GM23338 (cell line): ENCODE results near the gene ICA1L. TPM values are rescaled to one million over a fixed set of nuclear protein-coding genes. Genes with fewer than 3 reads are reported as not detected.

Experiments used
- ATAC-seq: fragments of 200-7000 bp; cut with Tn5 transposase; 3 replicates; pipeline ENCODE4 v1.9.1; 2020
- DNase-seq: peaks from one replicate; pipeline ENCODE4 v3.0.0-alpha.2; 2015; ENCODE audit warnings: low spot score
- H2AFZ ChIP-seq: fragments of 200-600 bp; sonication (generic); 2 replicates; pipeline ENCODE4 v1.8.0; 2016; ENCODE audit warnings: antibody characterized with exemption, mild to moderate bottlenecking, moderate library complexity
- H3F3A ChIP-seq: fragments of 200-600 bp; sonication (generic); replicated peaks from 2 replicates; pipeline ENCODE4 v1.8.0; 2017; ENCODE audit warnings: antibody characterized with exemption, mixed run types, low read depth
- H3K27ac ChIP-seq: fragments of 200-600 bp; sonication (generic); 2 replicates; pipeline ENCODE4 v1.6.1; 2016; ENCODE audit warnings: low read depth
- H3K27me3 ChIP-seq: fragments of 200-600 bp; sonication (generic); 2 replicates; pipeline ENCODE4 v1.8.0; 2016; ENCODE audit warnings: mild to moderate bottlenecking, mixed run types, moderate library complexity; ENCODE audit not compliant: insufficient read depth
- H3K36me3 ChIP-seq: fragments of 200-600 bp; sonication (generic); 2 replicates; pipeline ENCODE4 v1.8.0; 2016; ENCODE audit warnings: mild to moderate bottlenecking; ENCODE audit not compliant: insufficient read depth
- H3K4me1 ChIP-seq: fragments of 200-600 bp; sonication (generic); 2 replicates; pipeline ENCODE4 v1.8.0; 2016; ENCODE audit warnings: mild to moderate bottlenecking, moderate library complexity; ENCODE audit not compliant: insufficient read depth
- H3K4me2 ChIP-seq: fragments of 200-600 bp; sonication (generic); 2 replicates; pipeline ENCODE4 v1.7.1; 2017; ENCODE audit warnings: mixed run types
- H3K4me3 ChIP-seq: fragments of 200-600 bp; sonication (generic); 2 replicates; pipeline ENCODE4 v1.6.1; 2016; ENCODE audit warnings: mixed run types
- H3K79me2 ChIP-seq: fragments of 200-600 bp; sonication (generic); replicated peaks from 2 replicates; pipeline ENCODE4 v1.8.0; 2017; ENCODE audit warnings: mild to moderate bottlenecking; ENCODE audit not compliant: insufficient read depth
- H3K9me2 ChIP-seq: fragments of 200-600 bp; sonication (generic); 2 replicates; pipeline ENCODE4 v1.8.0; 2017; ENCODE audit not compliant: insufficient read depth
- H4K20me1 ChIP-seq: fragments of 200-600 bp; sonication (generic); replicated peaks from 2 replicates; pipeline ENCODE4 v1.8.0; 2017; ENCODE audit warnings: mild to moderate bottlenecking; ENCODE audit not compliant: insufficient read depth
- H3K27ac Mint-ChIP-seq: 2 replicates; pipeline ENCODE4 v1.8.0; 2020; ENCODE audit warnings: inconsistent platforms, mild to moderate bottlenecking, moderate library complexity, mixed read lengths
- H3K27me3 Mint-ChIP-seq: 3 replicates; pipeline ENCODE4 v1.8.0; 2022; ENCODE audit warnings: low read depth, mild to moderate bottlenecking, moderate library complexity, mixed read lengths, inconsistent platforms; ENCODE audit not compliant: insufficient read depth, poor library complexity
- H3K36me3 Mint-ChIP-seq: 3 replicates; pipeline ENCODE4 v1.8.0; 2021; ENCODE audit warnings: low read depth, mild to moderate bottlenecking, inconsistent platforms, moderate library complexity, mixed read lengths
- H3K4me1 Mint-ChIP-seq: 3 replicates; pipeline ENCODE4 v1.8.0; 2020; ENCODE audit warnings: mild to moderate bottlenecking, inconsistent platforms, mixed read lengths
- H3K4me3 Mint-ChIP-seq: 3 replicates; pipeline ENCODE4 v1.8.0; 2021; ENCODE audit warnings: moderate library complexity, mild to moderate bottlenecking, inconsistent platforms, mixed read lengths
- H3K9me3 Mint-ChIP-seq: 3 replicates; pipeline ENCODE4 v1.8.0; 2020; ENCODE audit warnings: moderate library complexity, mild to moderate bottlenecking, inconsistent platforms, mixed read lengths
- CREB1 ChIP-seq: fragments of 250-450 bp; sonication (Bioruptor Pico); IDR thresholded peaks from 2 replicates; pipeline ENCODE4 v1.5.0; 2020; ENCODE audit warnings: low read depth, mild to moderate bottlenecking, moderate library complexity
- CTCF ChIP-seq, 2 experiments: fragments of 200-600 bp in 1 of 2; sonication (generic) in 1 of 2; conservative IDR thresholded peaks; 2 replicates each; pipeline versions ENCODE4 v1.5.1 to v1.6.1; 2016 to 2017; ENCODE audit warnings: antibody characterized with exemption in 2 of 2, low read depth in 2 of 2, mild to moderate bottlenecking in 2 of 2, moderate library complexity in 1 of 2
- ETS1 ChIP-seq: IDR thresholded peaks from 2 replicates; pipeline ENCODE4 v1.6.1; 2016; ENCODE audit warnings: antibody characterized with exemption
- EZH2 ChIP-seq: fragments of 200-600 bp; sonication (generic); IDR thresholded peaks from one replicate; pipeline ENCODE4 v1.8.0; 2017; ENCODE audit warnings: antibody characterized with exemption, mild to moderate bottlenecking, low read depth; ENCODE audit not compliant: unreplicated experiment
- EZH2phosphoT487 ChIP-seq: fragments of 200-600 bp; sonication (generic); IDR thresholded peaks from one replicate; pipeline ENCODE4 v1.8.1; 2018; ENCODE audit warnings: antibody characterized with exemption; ENCODE audit not compliant: unreplicated experiment
- JUNB ChIP-seq: IDR thresholded peaks from one replicate; pipeline ENCODE4 v1.6.1; 2016; ENCODE audit warnings: antibody characterized with exemption; ENCODE audit not compliant: unreplicated experiment
- NANOG ChIP-seq: IDR thresholded peaks from 2 replicates; pipeline ENCODE4 v1.6.1; 2016; ENCODE audit warnings: antibody characterized with exemption, borderline replicate concordance
- POLR2AphosphoS5 ChIP-seq: IDR thresholded peaks from 2 replicates; pipeline ENCODE4 v1.6.1; 2016; ENCODE audit warnings: antibody characterized with exemption, low read depth
- STAT1 ChIP-seq: IDR thresholded peaks from one replicate; pipeline ENCODE4 v1.6.1; 2016; ENCODE audit warnings: antibody characterized with exemption; ENCODE audit not compliant: unreplicated experiment
- ZNF114 ChIP-seq: fragments of 250-450 bp; sonication (Bioruptor Pico); IDR thresholded peaks from 2 replicates; pipeline ENCODE4 v1.5.0; 2020; ENCODE audit warnings: mild to moderate bottlenecking, moderate library complexity
- ZNF462 ChIP-seq: fragments of 250-450 bp; sonication (Bioruptor Pico); IDR thresholded peaks from 2 replicates; pipeline ENCODE4 v1.5.0; 2020; ENCODE audit warnings: mild to moderate bottlenecking, moderate library complexity
- polyA plus RNA-seq: library from polyadenylated mRNA; unstranded; fragments of >200 nt; fragmentation: Nextera tagmentation; extraction: Ambion mirVana; gene quantifications from 2 replicates; pipeline ENCODE4 v1.2.1, GENCODE V29; 2016
- total RNA-seq: library from RNA; depleted of rRNA; stranded (reverse); fragments of >200 nt; shearing (Covaris generic); gene quantifications from 2 replicates; pipeline ENCODE4 v1.2.3, GENCODE V29; 2014

ICA1L gene
- total and polyA plus RNA-seq, 2 experiments from 2014 or later, result 1.6 to 7.2 TPM

GRCh38 chr2:202815548-202816360, 55.8 kb downstream of the ICA1L start:
- H3K4me3 Mint-ChIP-seq, result no peak overlapping the region
- Histone ChIP-seq H3K4me1 (no peaks in the 10 kb centered on the region), H3K27me3 (no peaks in the 10 kb centered on the region), H4K20me1 (no peaks in the 10 kb centered on the region), H2AFZ (no peak overlapping the region), H3K9me2 (no peaks in the 10 kb centered on the region), H3K36me3 (no peaks in the 10 kb centered on the region), H3K4me2 (no peak overlapping the region), H3K4me3 (no peak overlapping the region), H3K27ac (no peak overlapping the region), H3F3A (no peaks in the 10 kb centered on the region), H3K79me2 (no peaks in the 10 kb centered on the region)
- DNase-seq, result no peak
- no peak for ATAC-seq
- H3K27ac Mint-ChIP-seq, result no peak overlapping the region
- TF ChIP-seq ZNF462 (CRISPR knock-in tag), result no peak
- TF ChIP-seq POLR2AphosphoS5, result no peak
- no peak for TF ChIP-seq ZNF114 (CRISPR knock-in tag)
- peaks cover 12% of the 10 kb centered on the region for H3K9me3 Mint-ChIP-seq
- peaks cover 15% of the 10 kb centered on the region for H3K36me3 Mint-ChIP-seq
- no peaks in the 10 kb centered on the region for H3K27me3 Mint-ChIP-seq
- H3K4me1 Mint-ChIP-seq, result no peaks in the 10 kb centered on the region

- H3K27me3 ChIP-seq, result no peaks in the 10 kb centered on the region
- H3K27ac ChIP-seq, result no peak overlapping the region
- no peaks in the 10 kb centered on the region for H3K9me2 ChIP-seq
- Mint-ChIP-seq H3K4me3 (no peak overlapping the region), H3K36me3 (peaks cover 24% of the 10 kb centered on the region), H3K9me3 (peaks cover 23% of the 10 kb centered on the region), H3K27ac (no peak overlapping the region), H3K27me3 (no peaks in the 10 kb centered on the region), H3K4me1 (no peaks in the 10 kb centered on the region)
- no peak overlapping the region for H2AFZ ChIP-seq
- no peaks in the 10 kb centered on the region for H3K79me2 ChIP-seq
- no peaks in the 10 kb centered on the region; the same call in 1 of the 2 replicates for H3K36me3 ChIP-seq
- ATAC-seq (peak; percentile 46; the same call in 1 of the 3 replicates), DNase-seq (no peak)
- H4K20me1 ChIP-seq, result no peaks in the 10 kb centered on the region; the same call in 1 of the 2 replicates
- H3K4me3 ChIP-seq, result no peak overlapping the region
- H3K4me1 ChIP-seq, result no peaks in the 10 kb centered on the region
- H3K4me2 ChIP-seq, result no peak overlapping the region
- H3F3A ChIP-seq, result no peaks in the 10 kb centered on the region
- TF ChIP-seq CTCF (conservative IDR thresholded peaks at IDR 0.05; ENCODE audit: low read depth in 2 of 2) (no peak), CREB1 (CRISPR knock-in tag) (no peak), ETS1 (no peak), EZH2 (no peak), EZH2phosphoT487 (no peak), NANOG (no peak), STAT1 (no peak), JUNB (no peak)
Observed at GRCh38 chr2:202814226-202814625, 57.3 kb downstream of the ICA1L start.
